Cardiac septum (tissue), 1 donor: ENCODE measurements around the gene GIGYF2. TPM values are rescaled to one million over a fixed set of nuclear protein-coding genes. Genes with fewer than 3 reads are reported as not detected.
"Not testable (repeated sequence)": the region's sequence is repeated elsewhere in the genome, so short reads cannot be mapped to it uniquely, and the experiment has no call there.

Experiments
- DNase-seq: peaks from one replicate; pipeline ENCODE4 v3.0.0-alpha.2; 2020; ENCODE audit warnings: low spot score
- intact Hi-C: fragments of 100-400 bp; cut with DNase I; formaldehyde crosslinking; loops from one replicate; pipeline ENCODE4 v1.14.0; 2022
- total RNA-seq: library from RNA; stranded (reverse); fragmentation: NEBNext Ultra II Directional; extraction: Animal tissue kit (Norgen Biotek cat#: 25700); gene quantifications from one replicate; pipeline ENCODE4 v1.2.1, GENCODE V29; 2021
- donor health status: DM: no; HTN: no; CAD: no.

GIGYF2 gene
- total RNA-seq, 1 donor from 2014 or later: 62.5 TPM

GRCh38 chr2:232843834-232844233, 146.7 kb downstream of the GIGYF2 start:
- intact Hi-C loops: loop anchor here (10.0 kb wide), 1 partner anchor 239 kb away; no protein-coding TSS in a partner anchor

GRCh38 chr2:232846055-232846454, 148.9 kb downstream of the GIGYF2 start:
- no peak for DNase-seq
- intact Hi-C loops: loop anchor here (10.0 kb wide), 1 partner anchor 241 kb away; no protein-coding TSS in a partner anchor

More at GRCh38 chr2:232843834-232844233, 146.7 kb downstream of the GIGYF2 start:
- no peak for DNase-seq

- no peak for DNase-seq
- intact Hi-C loops: loop anchor here (5.0 kb wide), 1 partner anchor 402 kb away; the partner anchor contains the start of gene ATG16L1
Measured at GRCh38 chr2:232850039-232850438, 152.9 kb downstream of the GIGYF2 start.

- intact Hi-C loops: loop anchor here (5.0 kb wide), 1 partner anchor 400 kb away; the partner anchor contains the start of gene ATG16L1
Measured at GRCh38 chr2:232852081-232852480, 154.9 kb downstream of the GIGYF2 start.

GRCh38 chr2:232852676-232853075, 155.5 kb downstream of the GIGYF2 start:
- intact Hi-C loops: loop anchor here (5.0 kb wide), 1 partner anchor 400 kb away; the partner anchor contains the start of gene ATG16L1
- DNase-seq: no peak

More at GRCh38 chr2:232852081-232852480, 154.9 kb downstream of the GIGYF2 start:
- DNase-seq: not testable (repeated sequence)

- DNase-seq: no peak
- intact Hi-C loops: loop anchor here (5.0 kb wide), 1 partner anchor 398 kb away; the partner anchor contains the start of gene ATG16L1
Measured at GRCh38 chr2:232854082-232854481, 157.0 kb downstream of the GIGYF2 start.

GRCh38 chr2:232857158-232857563, 160.0 kb downstream of the GIGYF2 start:
- DNase-seq: no peak
- intact Hi-C loops: no loop called here

GRCh38 chr2:232859385-232859916, 162.3 kb downstream of the GIGYF2 start:
- no peak for DNase-seq
- intact Hi-C loops: no loop called here

GRCh38 chr2:232860593-232861241, 163.6 kb downstream of the GIGYF2 start:
- DNase-seq: no peak
- intact Hi-C loops: no loop called here

- DNase-seq: no peak
- intact Hi-C loops: no loop called here
Measured at GRCh38 chr2:232861353-232861752, 164.2 kb downstream of the GIGYF2 start.

GRCh38 chr2:232863996-232864395, 166.9 kb downstream of the GIGYF2 start:
- intact Hi-C loops: no loop called here
- DNase-seq: no peak

- intact Hi-C loops: no loop called here
- no peak for DNase-seq
Measured at GRCh38 chr2:232865165-232865564, 168.0 kb downstream of the GIGYF2 start.

GRCh38 chr2:232866104-232866503, 169.0 kb downstream of the GIGYF2 start:
- no peak for DNase-seq
- intact Hi-C loops: no loop called here

GRCh38 chr2:232869138-232870017, 172.2 kb downstream of the GIGYF2 start:
- no peak for DNase-seq
- intact Hi-C loops: loop anchor here (2.0 kb wide), 1 partner anchor 47 kb away; no protein-coding TSS in a partner anchor

GRCh38 chr2:232870018-232870765, 173.1 kb downstream of the GIGYF2 start, which contains the start of gene SNORC:
Gene SNORC (plus strand): TSS chr2:232870264. CDS start chr2:232870342, 78 bp downstream.
- DNase-seq: no peak
- intact Hi-C loops: no loop called here

- no peak for DNase-seq
- intact Hi-C loops: no loop called here
Measured at GRCh38 chr2:232870766-232871371, 173.7 kb downstream of the GIGYF2 start.

GRCh38 chr2:232871418-232871834, 174.3 kb downstream of the GIGYF2 start:
- intact Hi-C loops: no loop called here

GRCh38 chr2:232871835-232872736, 175.0 kb downstream of the GIGYF2 start:
- intact Hi-C loops: no loop called here

More at GRCh38 chr2:232871418-232871834, 174.3 kb downstream of the GIGYF2 start:
- peak; percentile 68 for DNase-seq

More at GRCh38 chr2:232871835-232872736, 175.0 kb downstream of the GIGYF2 start:
- DNase-seq: peak; percentile 69
